MM.1S (cell line): Measurements from ENCODE around the gene SPNS2.

Experiments used
- DNase-seq: peaks from one replicate; pipeline ENCODE4 v3.0.0-alpha.2; 2015
- H2AFZ ChIP-seq: fragments of 300-600 bp; sonication (generic); 2 replicates; pipeline ENCODE4 v1.6.0; 2016; ENCODE audit warnings: antibody characterized with exemption, low read length
- H3F3A ChIP-seq: fragments of 300-600 bp; sonication (generic); 2 replicates; pipeline ENCODE4 v1.6.1; 2016; ENCODE audit warnings: mild to moderate bottlenecking, antibody characterized with exemption, low read length, moderate library complexity, mixed read lengths; ENCODE audit not compliant: insufficient read depth
- H3K27ac ChIP-seq: fragments of 300-600 bp; sonication (generic); 2 replicates; pipeline ENCODE4 v1.5.1; 2016; ENCODE audit warnings: mild to moderate bottlenecking, low read length
- H3K27me3 ChIP-seq: fragments of 300-600 bp; sonication (generic); replicated peaks from 2 replicates; pipeline ENCODE4 v1.6.0; 2016; ENCODE audit warnings: low read length; ENCODE audit not compliant: insufficient read depth
- H3K36me3 ChIP-seq: fragments of 300-600 bp; sonication (generic); replicated peaks from 2 replicates; pipeline ENCODE4 v1.6.1; 2016; ENCODE audit warnings: mild to moderate bottlenecking, low read length, mixed read lengths; ENCODE audit not compliant: insufficient read depth
- H3K4me1 ChIP-seq: fragments of 300-600 bp; sonication (generic); 2 replicates; pipeline ENCODE4 v1.6.1; 2016; ENCODE audit warnings: low read length, mixed read lengths
- H3K4me2 ChIP-seq: fragments of 300-600 bp; sonication (generic); 2 replicates; pipeline ENCODE4 v1.6.0; 2016; ENCODE audit warnings: low read depth, low read length
- H3K4me3 ChIP-seq: fragments of 300-600 bp; sonication (generic); 2 replicates; pipeline ENCODE4 v1.5.1; 2016; ENCODE audit warnings: low read length, mixed read lengths
- H3K79me2 ChIP-seq: fragments of 300-600 bp; sonication (generic); 2 replicates; pipeline ENCODE4 v1.6.1; 2016; ENCODE audit warnings: mixed run types, low read length, mixed read lengths
- H3K9ac ChIP-seq: fragments of 300-600 bp; sonication (generic); 2 replicates; pipeline ENCODE4 v1.6.1; 2016; ENCODE audit warnings: low read length, mixed read lengths
- H3K9me2 ChIP-seq: fragments of 300-600 bp; sonication (generic); replicated peaks from 2 replicates; pipeline ENCODE4 v1.6.1; 2016; ENCODE audit warnings: mild to moderate bottlenecking, low read length, mixed read lengths; ENCODE audit not compliant: insufficient read depth
- H3K9me3 ChIP-seq: fragments of 300-600 bp; sonication (generic); replicated peaks from 2 replicates; pipeline ENCODE4 v1.6.1; 2016; ENCODE audit warnings: mild to moderate bottlenecking, low read length, mixed read lengths; ENCODE audit not compliant: insufficient read depth
- H4K20me1 ChIP-seq: fragments of 300-600 bp; sonication (generic); 2 replicates; pipeline ENCODE4 v1.6.1; 2016; ENCODE audit warnings: mild to moderate bottlenecking, low read length, moderate library complexity, mixed read lengths; ENCODE audit not compliant: insufficient read depth
- CTCF ChIP-seq: fragments of 300-600 bp; sonication (generic); IDR thresholded peaks from 2 replicates; pipeline ENCODE4 v1.5.1; 2016; ENCODE audit warnings: antibody characterized with exemption, low read length, mixed read lengths
- EZH2 ChIP-seq: fragments of 300-600 bp; sonication (generic); optimal IDR thresholded peaks from 2 replicates; pipeline ENCODE3; 2017; ENCODE audit warnings: low read depth, mild to moderate bottlenecking, antibody characterized with exemption, low read length, mixed read lengths
- EZH2phosphoT487 ChIP-seq: fragments of 300-600 bp; sonication (generic); IDR thresholded peaks from 2 replicates; pipeline ENCODE4 v1.6.1; 2018; ENCODE audit warnings: antibody characterized with exemption, low read length

Gene SPNS2

GRCh38 chr17:4520060-4520893 lies 21.6 kb downstream of the SPNS2 start:
- Histone ChIP-seq H3K9ac (no peak overlapping the region), H3K36me3 (no peaks in the 10 kb centered on the region), H3K4me3 (no peak overlapping the region), H3K27me3 (no peaks in the 10 kb centered on the region), H3F3A (no peaks in the 10 kb centered on the region), H2AFZ (no peak overlapping the region), H3K79me2 (no peaks in the 10 kb centered on the region), H3K9me2 (no peaks in the 10 kb centered on the region), H3K4me1 (peaks cover 8% of the 10 kb centered on the region), H3K27ac (no peak overlapping the region), H3K9me3 (no peaks in the 10 kb centered on the region), H4K20me1 (no peaks in the 10 kb centered on the region), H3K4me2 (no peak overlapping the region)
- TF ChIP-seq EZH2 (no peak), EZH2phosphoT487 (no peak), CTCF (no peak)
- DNase-seq = no peak

GRCh38 chr17:4520894-4521600 lies 22.4 kb downstream of the SPNS2 start:
- Histone ChIP-seq H3K4me3 (no peak overlapping the region), H3K9me2 (no peaks in the 10 kb centered on the region), H3K27ac (no peak overlapping the region), H3K9ac (no peak overlapping the region), H4K20me1 (no peaks in the 10 kb centered on the region), H3K27me3 (no peaks in the 10 kb centered on the region), H2AFZ (no peak overlapping the region), H3K36me3 (no peaks in the 10 kb centered on the region), H3K4me1 (peaks cover 8% of the 10 kb centered on the region), H3K9me3 (no peaks in the 10 kb centered on the region), H3K4me2 (no peak overlapping the region), H3F3A (no peaks in the 10 kb centered on the region), H3K79me2 (no peaks in the 10 kb centered on the region)
- TF ChIP-seq EZH2 = no peak
- no peak for DNase-seq

- Histone ChIP-seq H3K9me3 (no peaks in the 10 kb centered on the region), H3K27ac (no peak overlapping the region), H4K20me1 (no peaks in the 10 kb centered on the region), H3K79me2 (no peaks in the 10 kb centered on the region), H3K27me3 (no peaks in the 10 kb centered on the region), H3K36me3 (no peaks in the 10 kb centered on the region), H3K9me2 (no peaks in the 10 kb centered on the region), H3K4me1 (peaks cover 8% of the 10 kb centered on the region), H2AFZ (no peak overlapping the region), H3K4me3 (no peak overlapping the region), H3K4me2 (no peak overlapping the region), H3F3A (no peaks in the 10 kb centered on the region), H3K9ac (no peak overlapping the region)
- TF ChIP-seq EZH2phosphoT487 = no peak
- no peak for TF ChIP-seq CTCF
- no peak for TF ChIP-seq EZH2
- DNase-seq = no peak
Measured at GRCh38 chr17:4522661-4523060, 24.0 kb downstream of the SPNS2 start.

GRCh38 chr17:4523946-4524345 lies 25.3 kb downstream of the SPNS2 start:
- no peaks in the 10 kb centered on the region for H4K20me1 ChIP-seq
- no peaks in the 10 kb centered on the region for H3K9me2 ChIP-seq
- no peak for DNase-seq
- no peak overlapping the region for H2AFZ ChIP-seq
- no peaks in the 10 kb centered on the region for H3K36me3 ChIP-seq
- H3K9ac ChIP-seq = no peak overlapping the region
- no peak overlapping the region for H3K4me3 ChIP-seq
- H3K79me2 ChIP-seq = no peaks in the 10 kb centered on the region
- H3K4me1 ChIP-seq = peaks cover 3% of the 10 kb centered on the region
- no peaks in the 10 kb centered on the region for H3F3A ChIP-seq
- no peaks in the 10 kb centered on the region for H3K9me3 ChIP-seq
- H3K27ac ChIP-seq = no peak overlapping the region
- H3K27me3 ChIP-seq = no peaks in the 10 kb centered on the region
- H3K4me2 ChIP-seq = no peak overlapping the region
- TF ChIP-seq CTCF (no peak), EZH2 (no peak), EZH2phosphoT487 (no peak)
